ENCODE measurements around the gene MAP2K2. TPM values are rescaled to one million over a fixed set of nuclear protein-coding genes. Genes with fewer than 3 reads are reported as not detected.

The MAP2K2 gene
- polyA plus RNA-seq, 3 donors, result 79.8 to 125 (median 104) TPM

GRCh38 chr19:4108767-4109625 lies 14.9 kb downstream of the MAP2K2 start:
- H3K27ac ChIP-seq (ENCODE audit: low read depth, low read length), result no peak overlapping the region

GRCh38 chr19:4103080-4103433 lies 20.9 kb downstream of the MAP2K2 start:
- no peak overlapping the region for H3K27ac ChIP-seq (ENCODE audit: low read depth, low read length)
- 75 to 94% (median 78%) methylated on average over 7 to 9 of the region's 9 CpGs for WGBS, 3 donors

More at GRCh38 chr19:4108767-4109625, 14.9 kb downstream of the MAP2K2 start:
- 58 to 85% (median 69%) methylated on average over 35 of the region's 35 CpGs for WGBS, 3 donors

- no peak overlapping the region for H3K27ac ChIP-seq (ENCODE audit: low read depth, low read length)
- 90 to 92% (median 91%) methylated on average over 46 to 53 of the region's 53 CpGs for WGBS, 3 donors
Observed at GRCh38 chr19:4102339-4103079, 21.4 kb downstream of the MAP2K2 start.

GRCh38 chr19:4101496-4101770 lies 22.5 kb downstream of the MAP2K2 start:
- 92 to 95% (median 94%) methylated on average over 10 of the region's 10 CpGs for WGBS, 3 donors
- no peak overlapping the region for H3K27ac ChIP-seq (ENCODE audit: low read depth, low read length)

GRCh38 chr19:4100647-4101495 lies 23.1 kb downstream of the MAP2K2 start:
- 92 to 95% (median 94%) methylated on average over 37 to 38 of the region's 38 CpGs for WGBS, 3 donors

GRCh38 chr19:4099041-4099764 lies 24.7 kb downstream of the MAP2K2 start:
- WGBS, 3 donors, result 86 to 90% (median 90%) methylated on average over 33 to 38 of the region's 38 CpGs
- H3K27ac ChIP-seq (ENCODE audit: low read depth, low read length), result no peak overlapping the region

More at GRCh38 chr19:4100647-4101495, 23.1 kb downstream of the MAP2K2 start:
- H3K27ac ChIP-seq (ENCODE audit: low read depth, low read length), result no peak overlapping the region

- H3K27ac ChIP-seq (ENCODE audit: low read depth, low read length), result no peak overlapping the region
- WGBS, 3 donors, result 86 to 96% (median 87%) methylated on average over 18 of the region's 18 CpGs
Observed at GRCh38 chr19:4098493-4098892, 25.4 kb downstream of the MAP2K2 start.

GRCh38 chr19:4097501-4097900 lies 26.4 kb downstream of the MAP2K2 start:
- 59 to 76% (median 74%) methylated on average over 11 of the region's 11 CpGs for WGBS, 3 donors
- no peak overlapping the region for H3K27ac ChIP-seq (ENCODE audit: low read depth, low read length)

- no peak overlapping the region for H3K27ac ChIP-seq (ENCODE audit: low read depth, low read length)
- WGBS, 3 donors, result 88 to 94% (median 91%) methylated on average over 31 of the region's 31 CpGs
Observed at GRCh38 chr19:4096049-4096892, 27.7 kb downstream of the MAP2K2 start.

- H3K27ac ChIP-seq (ENCODE audit: low read depth, low read length), result no peak overlapping the region
- WGBS, 3 donors, result 94 to 96% (median 95%) methylated on average over 12 of the region's 12 CpGs
Observed at GRCh38 chr19:4095488-4095844, 28.5 kb downstream of the MAP2K2 start.

- H3K27ac ChIP-seq (ENCODE audit: low read depth, low read length), result no peak overlapping the region
- WGBS, 3 donors, result 92 to 93% (median 92%) methylated on average over 35 of the region's 35 CpGs
Observed at GRCh38 chr19:4094761-4095487, 29.0 kb downstream of the MAP2K2 start.

GRCh38 chr19:4094291-4094690 lies 29.6 kb downstream of the MAP2K2 start:
- 93 to 97% (median 95%) methylated on average over 17 to 19 of the region's 19 CpGs for WGBS, 3 donors
- H3K27ac ChIP-seq (ENCODE audit: low read depth, low read length), result no peak overlapping the region

- WGBS, 3 donors, result 92 to 96% (median 95%) methylated on average over 17 to 18 of the region's 18 CpGs
- no peak overlapping the region for H3K27ac ChIP-seq (ENCODE audit: low read depth, low read length)
Observed at GRCh38 chr19:4093643-4094175, 30.2 kb downstream of the MAP2K2 start.

GRCh38 chr19:4090356-4091220 lies 33.3 kb downstream of the MAP2K2 start:
- no peak overlapping the region for H3K27ac ChIP-seq (ENCODE audit: low read depth, low read length)
- WGBS, 3 donors, result 87 to 89% (median 88%) methylated on average over 45 to 52 of the region's 52 CpGs

- WGBS, 3 donors, result 81 to 94% (median 85%) methylated on average over 22 of the region's 22 CpGs
- H3K27ac ChIP-seq (ENCODE audit: low read depth, low read length), result no peak overlapping the region
Observed at GRCh38 chr19:4089946-4090345, 34.0 kb downstream of the MAP2K2 start.

GRCh38 chr19:4089400-4089908 lies 34.5 kb downstream of the MAP2K2 start:
- no peak overlapping the region for H3K27ac ChIP-seq (ENCODE audit: low read depth, low read length)

More at GRCh38 chr19:4089400-4089908, 34.5 kb downstream of the MAP2K2 start:
- WGBS, 3 donors, result 55 to 85% (median 57%) methylated on average over 26 of the region's 26 CpGs

Data from adipose tissue (tissue), 3 donors.